Esophagus squamous epithelium (tissue), 5 donors: ENCODE measurements around the gene KERA. TPM values are rescaled to one million over a fixed set of nuclear protein-coding genes. Genes with fewer than 3 reads are reported as not detected.
A peak's percentile ranks its signal among the peaks of the same experiment; 100 is the strongest.

Experiments used
- DNase-seq: peaks from one replicate; lab custom pipeline; 2025; lab: John Stamatoyannopoulos, UW
- H3K27ac ChIP-seq, 4 donors: fragments of 200-600 bp; sonication (generic); one replicate each; pipeline ENCODE4 v1.5.1; 2016 to 2019; ENCODE audit warnings: mild to moderate bottlenecking in 1 of 4
- H3K27me3 ChIP-seq, 4 donors: fragments of 200-600 bp; sonication (generic); 1 replicate in 3 of 4; 2 replicates in 1 of 4; pipeline versions ENCODE4 v1.5.1 to v1.6.0; 2017 to 2021; ENCODE audit warnings: antibody characterized with exemption in 1 of 4
- H3K36me3 ChIP-seq, 3 donors: fragments of 200-600 bp; sonication (generic); one replicate each; pipeline ENCODE4 v1.5.1; 2016 to 2019
- H3K4me1 ChIP-seq, 3 donors: fragments of 200-600 bp; sonication (generic); one replicate each; pipeline ENCODE4 v1.5.1; 2017 to 2019
- H3K4me3 ChIP-seq, 4 donors: fragments of 200-600 bp; sonication (generic); 1 replicate in 3 of 4; 2 replicates in 1 of 4; pipeline ENCODE4 v1.5.1; 2016 to 2019; ENCODE audit warnings: mild to moderate bottlenecking in 2 of 4, moderate library complexity in 1 of 4
- H3K9me3 ChIP-seq, 3 donors: fragments of 200-600 bp; sonication (generic); one replicate each; pipeline ENCODE4 v1.5.1; 2016 to 2019
- CTCF ChIP-seq, 6 experiments: fragments of 450-650 bp in 4 of 6; fragments of 200-600 bp in 2 of 6; sonication (generic) in 2 of 6; IDR thresholded peaks; one replicate each; pipeline ENCODE4 v1.5.1; 2016 to 2019; ENCODE audit warnings: antibody characterized with exemption in 6 of 6, mild to moderate bottlenecking in 4 of 6, moderate library complexity in 4 of 6
- POLR2A ChIP-seq, 4 donors: fragments of 450-650 bp; IDR thresholded peaks; one replicate each; pipeline ENCODE4 v1.6.1; 2017; ENCODE audit warnings: antibody characterized with exemption in 4 of 4, mild to moderate bottlenecking in 4 of 4, moderate library complexity in 3 of 4
- WGBS, 2 donors: methylation state at CpG; one replicate each; pipeline ENCODE4 v1.1.5; 2018; 5-methylcytosine and 5-hydroxymethylcytosine counted together
- intact Hi-C: fragments of 100-400 bp; cut with DNase I; formaldehyde crosslinking; loops from one replicate; pipeline ENCODE4 v1.15.0; 2022
- total RNA-seq, 4 donors: library from RNA; depleted of rRNA; stranded (reverse); fragments of >200 nt; gene quantifications; one replicate each; pipeline ENCODE4 v1.1.0, GENCODE V29; 2016
- donor health status: DM: yes; HTN: yes; CAD: no.

The KERA gene
- total RNA-seq, 4 donors from 2014 or later: not detected

- no peak overlapping the region for H3K27ac ChIP-seq
- WGBS, 2 donors: 53 to 64% methylated on average over 1 of the region's 1 CpG
Measured at GRCh38 chr12:91074851-91075250, 17.0 kb upstream of the KERA start.

GRCh38 chr12:91074154-91074709, 16.4 kb upstream of the KERA start:
- no peaks in the 10 kb centered on the region for H3K4me1 ChIP-seq
- H3K9me3 ChIP-seq: no peaks in the 10 kb centered on the region
- DNase-seq: no peak
- 67% methylated on average over 6 of the region's 6 CpGs for WGBS, 2 donors
- TF ChIP-seq CTCF (IDR thresholded peaks at IDR 0.05): no peak
- no peak for TF ChIP-seq POLR2A (IDR thresholded peaks at IDR 0.05)
- intact Hi-C loops: no loop called here
- no peaks in the 10 kb centered on the region for H3K27me3 ChIP-seq
- peak overlapping the region in 1 of 4 donors; percentile 5 for H3K27ac ChIP-seq
- H3K36me3 ChIP-seq: no peaks in the 10 kb centered on the region
- H3K4me3 ChIP-seq: no peak overlapping the region

More at GRCh38 chr12:91074851-91075250, 17.0 kb upstream of the KERA start:
- intact Hi-C loops: no loop called here
- Histone ChIP-seq H3K9me3 (no peaks in the 10 kb centered on the region), H3K27me3 (no peaks in the 10 kb centered on the region), H3K4me1 (no peaks in the 10 kb centered on the region), H3K36me3 (no peaks in the 10 kb centered on the region), H3K4me3 (no peak overlapping the region)
- no peak for DNase-seq
- TF ChIP-seq POLR2A (IDR thresholded peaks at IDR 0.05): no peak
- no peak for TF ChIP-seq CTCF (IDR thresholded peaks at IDR 0.05)

DNA sequence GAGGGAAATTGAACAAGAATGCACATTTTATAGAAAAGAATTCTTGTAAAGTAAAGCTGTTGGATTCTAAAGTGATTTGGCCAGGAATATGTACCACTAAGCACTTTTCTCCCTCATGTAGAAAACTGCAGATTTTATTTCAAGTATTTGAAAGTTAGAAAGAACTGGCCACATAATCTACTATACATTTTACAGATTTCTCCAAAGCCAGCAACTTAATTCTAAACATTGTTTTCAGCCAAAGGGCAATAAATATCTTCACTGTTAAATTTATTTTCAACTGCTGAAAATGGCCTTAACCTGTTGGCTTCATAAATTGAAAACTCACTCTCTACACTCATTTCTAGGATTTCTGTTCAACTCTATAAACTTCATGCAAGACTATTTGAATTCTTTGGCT, 15.6 kb upstream of the KERA start:
- DNase-seq: no peak

DNA sequence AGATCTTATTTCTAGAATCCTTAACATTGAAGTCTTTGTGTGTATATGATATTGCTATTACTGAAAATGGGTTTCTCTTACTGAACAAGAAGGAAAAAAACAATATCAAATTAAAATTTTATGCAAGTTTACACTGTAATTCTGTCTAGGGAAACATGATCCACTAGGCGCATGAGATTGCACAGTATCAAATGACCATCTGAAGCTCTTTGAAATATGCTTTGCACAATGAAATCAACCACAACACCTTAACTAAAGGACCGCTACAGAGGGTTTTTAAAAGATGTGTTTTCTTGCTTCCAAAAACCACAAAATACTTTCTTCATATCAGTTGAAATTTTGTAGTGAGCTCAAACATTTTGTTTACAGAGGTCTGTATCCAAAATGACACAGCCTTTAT, 15.1 kb upstream of the KERA start:
- no peak for DNase-seq
- intact Hi-C loops: no loop called here
- Histone ChIP-seq H3K4me1 (no peaks in the 10 kb centered on the region), H3K27me3 (no peaks in the 10 kb centered on the region), H3K4me3 (no peak overlapping the region), H3K36me3 (no peaks in the 10 kb centered on the region), H3K27ac (no peak overlapping the region), H3K9me3 (no peaks in the 10 kb centered on the region)
- TF ChIP-seq CTCF (IDR thresholded peaks at IDR 0.05) (no peak), POLR2A (IDR thresholded peaks at IDR 0.05) (no peak)
- WGBS, 2 donors: 88 to 89% methylated on average over 2 of the region's 2 CpGs

More for the DNA sequence above, 15.6 kb upstream of the KERA start:
- TF ChIP-seq CTCF (IDR thresholded peaks at IDR 0.05) (no peak), POLR2A (IDR thresholded peaks at IDR 0.05) (no peak)
- Histone ChIP-seq H3K36me3 (no peaks in the 10 kb centered on the region), H3K9me3 (no peaks in the 10 kb centered on the region), H3K27ac (peak overlapping the region in 1 of 4 donors; percentile 25), H3K27me3 (no peaks in the 10 kb centered on the region), H3K4me3 (no peak overlapping the region), H3K4me1 (no peaks in the 10 kb centered on the region)
- intact Hi-C loops: no loop called here

DNA sequence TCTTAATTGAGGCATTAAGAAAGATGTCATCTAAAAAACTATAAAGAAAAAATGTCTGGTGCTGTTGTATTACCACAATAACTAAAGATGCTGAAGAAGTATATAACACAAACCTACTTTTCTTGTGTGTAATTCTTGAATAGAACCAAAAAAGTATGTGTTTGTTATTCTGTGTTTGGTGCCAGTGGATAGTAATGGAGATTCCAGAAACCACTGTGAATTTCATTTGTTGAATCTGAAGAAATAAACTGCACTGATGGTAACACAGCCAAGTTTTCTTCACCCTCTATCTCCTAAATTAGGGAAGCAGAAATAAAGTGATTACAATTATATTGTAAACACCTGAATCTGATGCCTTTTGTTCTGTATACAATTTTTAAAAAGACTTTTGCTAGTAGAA, 13.1 kb upstream of the KERA start:
- DNase-seq: no peak
- H3K4me3 ChIP-seq: no peak overlapping the region
- H3K4me1 ChIP-seq: no peaks in the 10 kb centered on the region
- no peaks in the 10 kb centered on the region for H3K27me3 ChIP-seq
- intact Hi-C loops: no loop called here
- TF ChIP-seq CTCF (IDR thresholded peaks at IDR 0.05): no peak
- no peak for TF ChIP-seq POLR2A (IDR thresholded peaks at IDR 0.05)
- H3K27ac ChIP-seq: no peak overlapping the region
- H3K36me3 ChIP-seq: no peaks in the 10 kb centered on the region
- H3K9me3 ChIP-seq: no peaks in the 10 kb centered on the region
